GM21367 (cell line): Measurements from ENCODE around the gene MVB12B.

Experiments
- ATAC-seq: cut with Tn5 transposase; IDR thresholded peaks from one replicate; pipeline ENCODE4 v1.9.1; 2021; ENCODE audit not compliant: unreplicated experiment

The MVB12B gene

DNA sequence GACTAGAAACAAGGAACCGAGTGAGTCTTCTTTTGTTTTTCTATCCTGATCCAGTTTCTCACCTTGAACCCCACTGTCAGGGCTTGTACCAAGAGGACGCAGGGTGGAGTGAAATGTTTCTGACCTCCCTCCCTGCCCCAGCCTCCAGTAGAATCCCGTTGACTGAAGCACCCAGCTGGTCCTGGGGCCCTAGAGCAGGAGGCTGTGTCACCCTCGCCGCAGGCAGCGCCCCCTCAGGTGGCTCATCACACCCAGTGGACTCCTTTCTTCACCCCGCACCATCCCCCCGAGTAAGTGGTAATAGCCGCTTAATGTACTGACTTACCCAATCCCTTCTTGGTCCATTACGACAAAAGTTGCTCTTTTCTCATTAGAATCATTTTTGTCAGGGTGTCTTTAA lies 53.8 kb downstream of the MVB12B start:
- ATAC-seq: no peak

DNA sequence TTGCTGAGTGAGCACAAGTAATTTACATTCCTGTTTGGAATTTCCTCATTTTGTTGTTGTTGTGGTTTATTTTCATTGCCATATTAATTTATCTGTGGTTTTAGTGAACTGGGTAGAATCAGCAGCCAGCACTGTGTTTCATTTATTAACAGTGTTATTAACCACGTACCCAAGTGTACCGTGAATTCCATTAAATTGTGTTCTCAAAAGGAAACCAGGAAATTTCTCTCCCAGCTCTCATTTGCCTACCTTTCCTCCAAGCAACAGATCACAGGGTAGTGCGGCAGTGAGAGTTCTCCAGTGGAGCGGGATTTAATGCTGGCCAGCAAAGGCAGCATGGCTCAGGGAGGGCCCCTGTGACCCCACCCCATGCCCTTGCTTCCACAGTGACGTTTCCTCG lies 54.6 kb downstream of the MVB12B start:
- ATAC-seq: no peak

GRCh38 chr9:126383406-126384046 lies 56.9 kb downstream of the MVB12B start:
- ATAC-seq: no peak

DNA sequence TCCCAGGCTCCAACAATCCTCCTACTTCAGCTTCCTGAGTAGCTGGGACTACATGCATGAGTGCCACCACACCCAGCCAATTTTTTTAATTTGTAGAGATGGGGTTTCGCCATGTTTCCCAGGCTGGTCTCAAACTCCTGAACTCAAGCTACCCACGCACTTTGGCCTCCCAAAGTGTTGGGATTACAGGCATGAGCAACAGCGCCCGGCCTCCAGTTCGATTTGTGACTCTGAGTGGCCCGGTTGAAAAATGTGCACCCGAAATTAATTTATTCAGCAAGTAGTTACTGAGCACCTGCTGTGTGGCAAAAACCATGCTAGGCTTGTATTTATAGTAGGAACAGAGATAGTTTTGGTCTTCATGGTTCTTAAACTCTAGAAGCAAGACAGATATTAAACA lies 58.3 kb downstream of the MVB12B start:
- ATAC-seq: no peak

- no peak for ATAC-seq
Observed at GRCh38 chr9:126386088-126386487, 59.5 kb downstream of the MVB12B start.

GRCh38 chr9:126386776-126387175 lies 60.1 kb downstream of the MVB12B start:
- ATAC-seq: no peak

GRCh38 chr9:126388964-126389708 lies 62.5 kb downstream of the MVB12B start:
- no peak for ATAC-seq

- ATAC-seq: no peak
Observed at GRCh38 chr9:126389992-126390391, 63.4 kb downstream of the MVB12B start.

DNA sequence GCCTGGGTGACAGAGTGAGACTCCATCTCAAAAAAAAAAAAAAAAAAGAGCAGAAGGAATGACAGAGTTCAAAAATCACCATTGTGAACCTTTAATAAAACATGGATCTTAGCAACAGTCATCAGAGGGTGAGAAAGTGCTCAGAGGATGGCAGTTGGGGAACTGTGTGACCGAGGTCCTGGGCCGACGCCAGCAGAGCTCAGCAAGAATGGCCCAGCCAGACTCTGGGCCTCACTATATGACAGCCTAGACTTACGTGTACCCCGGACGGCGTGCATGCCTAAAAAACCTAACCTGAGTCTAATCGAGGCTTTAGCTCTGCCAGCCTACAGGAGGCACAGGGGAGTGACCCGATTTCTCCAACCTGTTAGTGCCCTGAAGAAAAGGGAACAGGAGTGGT lies 64.3 kb downstream of the MVB12B start:
- ATAC-seq: no peak

- ATAC-seq: no peak
Observed at GRCh38 chr9:126391713-126392661, 65.4 kb downstream of the MVB12B start.

DNA sequence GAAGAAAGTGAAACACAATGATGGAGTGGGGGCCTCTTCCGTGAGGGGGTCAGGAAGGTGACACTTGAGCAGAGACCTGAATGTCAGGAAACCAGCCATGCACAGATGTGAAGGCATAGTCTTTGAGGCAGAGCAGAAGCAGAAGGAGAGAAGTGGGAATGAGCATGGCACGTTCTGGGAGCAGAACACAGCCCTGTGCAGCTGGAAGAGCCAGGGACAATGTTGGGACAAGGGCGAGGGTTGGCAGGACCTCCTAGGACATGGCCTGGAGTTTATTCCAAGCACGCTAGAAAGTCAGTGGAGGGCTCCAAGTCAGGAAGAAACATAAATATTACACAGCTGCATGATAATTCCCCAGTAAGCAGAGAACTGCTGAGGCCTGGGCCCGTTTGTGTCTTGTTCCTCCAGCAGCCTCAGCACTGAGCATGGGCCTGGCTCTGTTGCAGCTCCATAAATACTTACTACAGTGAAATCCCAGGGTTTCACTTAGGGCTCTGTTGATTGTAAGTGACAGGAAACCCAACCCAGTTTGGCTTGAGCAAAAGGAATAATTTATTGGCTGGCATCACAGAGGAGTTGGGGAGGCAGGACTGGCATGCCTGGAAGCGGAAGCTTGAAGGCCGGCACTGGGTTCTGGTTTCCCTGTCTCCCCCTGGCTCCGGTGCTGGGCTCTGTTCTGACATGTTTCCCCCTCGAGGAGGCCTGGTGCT lies 66.2 kb downstream of the MVB12B start:
- no peak for ATAC-seq

- ATAC-seq: no peak
Observed at GRCh38 chr9:126393876-126394275, 67.2 kb downstream of the MVB12B start.

DNA sequence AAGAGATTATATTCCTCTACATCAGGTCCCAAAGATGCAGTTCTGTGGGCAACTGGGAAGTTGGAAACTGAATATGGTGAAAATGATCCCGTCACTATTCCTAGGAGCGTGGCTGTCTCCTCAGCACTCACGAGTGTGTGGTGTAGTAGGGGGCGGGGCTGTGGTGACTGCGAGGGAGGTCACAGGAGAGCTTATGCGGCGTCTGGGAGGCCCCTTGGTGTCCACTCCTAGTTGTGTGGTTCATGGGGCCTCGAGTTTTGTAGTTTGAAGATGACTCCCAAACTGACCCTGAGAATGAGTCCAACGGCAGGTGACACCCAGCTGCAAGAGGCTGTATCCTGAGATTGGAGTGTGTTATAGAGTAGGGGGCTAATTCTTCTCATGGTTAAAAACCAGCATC lies 68.2 kb downstream of the MVB12B start:
- no peak for ATAC-seq

- no peak for ATAC-seq
Observed at GRCh38 chr9:126395439-126396212, 69.0 kb downstream of the MVB12B start.

- ATAC-seq: peak; percentile 72
Observed at GRCh38 chr9:126397056-126397455, 70.4 kb downstream of the MVB12B start.

- no peak for ATAC-seq
Observed at GRCh38 chr9:126398403-126399058, 71.9 kb downstream of the MVB12B start.

- ATAC-seq: no peak
Observed at GRCh38 chr9:126399251-126399650, 72.6 kb downstream of the MVB12B start.

DNA sequence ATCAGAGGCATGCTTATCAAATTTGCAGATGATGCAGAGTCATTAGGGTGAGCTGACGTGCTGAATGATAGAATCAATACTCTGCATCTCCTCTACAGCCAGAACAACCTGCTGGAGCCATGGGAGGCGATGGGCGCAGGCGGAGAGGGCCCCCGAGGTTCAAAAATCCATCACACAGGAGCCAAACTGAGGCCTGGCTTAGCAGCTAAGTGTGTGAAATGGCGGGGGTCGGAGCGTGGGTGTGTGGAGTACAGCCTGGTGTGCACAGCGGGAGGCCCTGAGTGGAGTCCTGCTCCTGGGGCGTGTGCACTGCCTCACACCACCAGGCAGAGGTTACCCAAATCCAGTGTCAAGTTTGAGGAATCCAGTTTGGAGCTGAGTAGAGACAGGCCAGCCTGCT lies 73.2 kb downstream of the MVB12B start:
- no peak for ATAC-seq

- no peak for ATAC-seq
Observed at GRCh38 chr9:126400571-126400970, 73.9 kb downstream of the MVB12B start.

DNA sequence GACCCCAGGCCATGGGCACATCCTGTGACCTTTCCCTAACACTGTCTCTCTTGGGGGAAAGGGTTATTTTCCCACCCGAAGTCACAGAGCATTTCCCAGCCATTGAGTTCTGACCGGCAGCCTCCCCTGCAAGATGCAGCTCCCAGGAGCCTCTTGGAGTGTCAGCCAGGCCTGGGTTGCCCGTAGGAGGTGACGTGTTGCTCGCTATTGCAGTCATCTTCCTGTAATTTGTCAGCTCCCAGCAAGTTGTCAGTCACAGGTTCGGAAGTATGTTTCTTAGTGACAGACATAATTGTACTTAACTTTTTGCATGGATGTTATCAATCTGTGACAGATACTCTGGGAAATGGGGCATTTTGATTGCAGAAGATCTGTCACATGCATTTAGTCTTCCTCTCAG lies 74.5 kb downstream of the MVB12B start:
- no peak for ATAC-seq
